GM18520 (cell line): Measurements from ENCODE around the gene POU1F1.
"Not testable (repeated sequence)": the region's sequence is repeated elsewhere in the genome, so short reads cannot be mapped to it uniquely, and the experiment has no call there.

Experiments used
- ATAC-seq: cut with Tn5 transposase; IDR thresholded peaks from one replicate; pipeline ENCODE4 v1.9.1; 2021; ENCODE audit not compliant: unreplicated experiment

The POU1F1 gene, protein sequence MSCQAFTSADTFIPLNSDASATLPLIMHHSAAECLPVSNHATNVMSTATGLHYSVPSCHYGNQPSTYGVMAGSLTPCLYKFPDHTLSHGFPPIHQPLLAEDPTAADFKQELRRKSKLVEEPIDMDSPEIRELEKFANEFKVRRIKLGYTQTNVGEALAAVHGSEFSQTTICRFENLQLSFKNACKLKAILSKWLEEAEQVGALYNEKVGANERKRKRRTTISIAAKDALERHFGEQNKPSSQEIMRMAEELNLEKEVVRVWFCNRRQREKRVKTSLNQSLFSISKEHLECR

DNA sequence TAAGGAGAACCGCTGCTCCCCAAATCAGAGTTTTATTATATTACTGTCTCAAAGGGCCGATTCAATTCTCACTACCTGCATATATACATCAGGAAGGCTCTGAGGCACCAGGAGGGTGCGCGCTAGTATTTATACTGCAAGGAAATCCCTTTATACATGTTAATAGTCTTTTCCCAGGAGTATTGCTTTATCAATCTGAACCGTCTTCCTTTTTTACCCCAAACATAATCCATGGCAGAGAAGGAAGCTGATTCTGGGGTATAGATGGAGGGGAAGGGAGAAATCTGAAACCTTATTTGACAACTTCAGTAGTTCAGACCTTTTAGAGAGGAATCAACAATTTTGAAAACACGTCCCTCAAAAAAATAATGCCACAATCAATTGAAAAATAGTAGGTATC is at the start of gene POU1F1:
Gene POU1F1, minus strand, starts transcription at position 101 of the 400 bp plus-strand sequence. CDS start 122 bp downstream, outside the sequence.
- ATAC-seq = no peak

DNA sequence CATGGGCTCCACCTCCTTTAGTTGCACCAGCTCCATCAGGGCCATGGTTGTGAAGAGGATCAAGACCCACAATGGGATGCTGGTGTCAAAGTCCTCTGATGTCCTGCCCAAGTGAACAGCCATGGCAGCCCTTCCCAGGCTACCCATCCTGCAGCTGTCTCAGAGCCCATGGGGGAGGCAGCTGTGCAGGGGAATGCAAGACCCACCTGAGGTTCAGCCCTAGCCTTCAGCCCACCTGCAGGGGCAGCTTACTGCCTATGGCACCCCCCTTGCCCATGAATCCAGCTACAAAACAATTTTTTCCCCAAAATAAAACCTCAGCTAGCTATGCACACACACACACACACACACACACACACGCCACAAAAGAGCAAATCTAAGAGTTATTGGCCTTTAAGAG is 48.2 kb upstream of the POU1F1 start:
- no peak for ATAC-seq

DNA sequence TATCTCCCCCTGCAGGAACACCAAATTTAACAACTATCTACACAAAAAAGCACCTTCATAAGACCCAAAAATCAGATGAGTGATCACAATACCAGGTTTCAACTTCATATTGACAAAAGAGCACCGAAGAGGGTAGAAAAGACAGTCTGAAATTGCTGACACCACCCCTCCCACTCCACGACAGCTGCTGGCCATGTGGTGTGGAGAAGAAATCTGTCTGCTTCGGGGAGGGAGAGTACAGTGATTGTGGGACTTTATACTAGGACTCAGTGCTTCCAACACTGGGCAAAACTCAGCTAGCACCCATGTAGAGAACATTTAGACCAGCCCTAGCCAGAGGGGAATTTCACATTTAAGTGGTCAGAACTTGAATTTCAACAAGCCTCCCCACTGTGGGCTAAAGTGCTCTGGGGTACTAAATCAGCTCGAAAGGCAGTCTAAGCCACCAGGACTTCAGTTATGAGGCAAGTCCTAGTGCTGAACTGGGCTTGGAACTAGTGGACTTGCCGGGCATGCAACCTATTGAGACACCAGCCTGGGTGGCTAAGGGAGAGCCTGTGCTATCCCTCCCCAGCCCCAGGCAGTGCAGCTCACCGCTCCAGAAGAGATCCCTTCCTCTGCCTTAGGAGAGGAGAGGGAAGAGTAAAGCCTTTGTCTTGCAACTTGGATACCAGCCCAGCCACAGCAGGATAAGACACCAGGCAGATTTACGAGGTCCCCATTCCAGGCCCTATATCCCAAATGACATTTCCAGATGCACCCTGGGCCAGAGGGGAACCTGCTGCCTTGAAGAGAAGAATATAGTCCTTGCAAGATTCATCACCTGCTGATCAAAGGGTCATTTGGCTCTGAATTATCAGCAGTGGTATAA is 44.6 kb upstream of the POU1F1 start:
- no peak for ATAC-seq

DNA sequence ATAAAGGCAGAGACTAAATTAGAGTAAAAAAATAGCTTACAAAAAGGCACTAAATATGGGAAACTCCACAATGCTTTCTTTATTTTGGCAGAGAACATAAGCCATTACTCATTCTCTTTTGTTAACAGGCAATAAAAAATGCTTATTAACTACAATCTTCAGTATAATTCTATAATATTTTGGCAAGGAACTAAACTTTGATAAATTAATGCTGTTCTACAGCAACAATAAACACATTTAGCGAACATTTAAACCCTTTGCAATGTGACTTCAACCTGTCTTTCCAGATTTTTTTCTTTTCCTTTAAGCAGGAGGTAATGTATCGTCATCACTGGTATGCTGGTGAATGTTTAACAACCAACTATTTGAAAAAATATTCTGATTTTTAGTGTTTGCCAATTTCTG is 42.2 kb upstream of the POU1F1 start:
- ATAC-seq = no peak

DNA sequence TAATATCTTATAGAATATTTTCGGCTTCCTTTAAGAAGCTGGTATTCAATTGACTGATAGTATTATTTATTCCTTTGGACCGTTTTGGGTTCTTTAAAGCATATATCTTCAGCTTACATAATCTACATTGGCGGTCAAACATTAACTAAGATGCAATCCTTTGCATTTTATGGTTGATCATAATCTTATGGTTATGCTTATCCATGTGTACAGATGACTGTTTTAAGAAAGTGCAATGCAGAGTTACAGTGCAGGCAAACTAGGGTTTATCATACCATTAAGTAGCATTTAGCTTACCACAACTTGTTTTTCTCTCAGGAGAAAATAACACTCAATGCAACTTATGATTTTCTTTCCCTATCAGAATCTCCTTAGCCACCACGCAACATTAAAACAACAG is 41.4 kb upstream of the POU1F1 start:
- no peak for ATAC-seq

DNA sequence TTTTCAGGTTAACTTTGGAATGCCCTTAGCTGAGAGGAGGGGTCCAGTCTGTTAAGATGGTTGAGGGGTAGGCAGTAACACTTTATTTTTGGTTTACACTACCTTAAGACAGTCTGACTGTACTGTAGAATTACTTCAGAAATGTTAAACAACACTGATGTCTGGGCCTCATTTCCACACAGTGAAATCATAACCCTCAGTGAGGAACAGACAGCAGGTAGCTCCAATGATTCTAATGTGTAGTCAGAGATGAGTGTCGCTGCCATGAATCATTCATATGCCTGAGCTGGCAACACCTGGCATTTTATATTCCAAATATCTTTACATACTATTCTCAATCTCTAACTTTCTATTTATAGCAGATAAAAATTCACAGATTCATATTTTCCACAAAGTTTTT is 37.3 kb upstream of the POU1F1 start:
- ATAC-seq = no peak

DNA sequence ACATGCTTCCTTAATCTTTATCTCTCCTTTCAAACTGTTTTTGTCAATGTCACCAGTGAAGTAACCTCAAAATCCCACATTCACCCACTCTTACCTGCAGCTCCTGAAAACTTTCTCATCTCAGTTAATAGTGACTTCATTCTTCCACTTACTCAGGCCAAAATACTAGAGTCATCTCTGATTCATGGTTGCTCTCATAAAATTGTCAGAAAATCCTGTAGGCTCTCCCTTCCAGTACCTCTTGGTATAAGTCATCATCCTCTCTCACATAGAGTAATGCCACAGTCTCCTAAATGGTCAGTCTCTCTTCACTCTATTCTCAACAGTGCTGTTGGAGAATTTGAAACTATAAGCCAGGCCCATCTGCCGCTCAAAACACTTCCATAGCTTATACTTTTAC is 34.9 kb upstream of the POU1F1 start:
- no peak for ATAC-seq

DNA sequence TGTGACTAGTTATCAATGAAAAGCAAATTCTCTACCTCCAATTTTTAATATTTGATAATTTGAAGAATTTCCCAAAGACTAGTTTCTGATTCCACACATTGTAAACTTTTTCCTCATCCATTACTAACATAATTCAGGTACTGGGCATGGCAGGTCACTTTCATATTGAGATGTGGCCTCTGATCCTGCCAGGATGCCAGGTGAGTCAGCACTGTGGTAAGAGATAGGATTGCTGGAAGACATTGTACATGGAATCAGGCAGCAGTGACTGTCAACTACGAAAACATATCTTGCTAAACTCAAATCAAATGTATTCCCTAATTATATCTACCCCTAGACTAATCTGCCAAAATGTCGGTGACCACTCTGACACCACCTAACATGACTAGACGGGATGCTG is 33.2 kb upstream of the POU1F1 start:
- no peak for ATAC-seq

DNA sequence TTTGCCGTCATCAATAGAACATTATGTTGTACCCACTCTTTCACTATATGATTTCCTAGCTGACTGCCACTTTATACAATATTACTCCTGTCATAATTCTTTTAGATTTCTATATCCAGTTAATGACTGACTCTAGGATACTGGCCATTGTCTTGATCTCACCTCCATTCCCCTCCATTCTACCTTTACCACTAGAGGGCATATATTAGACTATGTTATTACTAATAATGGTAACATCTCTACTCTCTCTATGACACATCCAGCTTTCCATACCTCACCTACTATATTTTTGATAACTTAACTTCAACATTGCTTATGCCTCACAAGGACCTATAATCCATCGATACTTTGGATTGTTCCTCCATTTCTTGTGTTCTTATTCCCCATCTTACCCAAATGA is 31.4 kb upstream of the POU1F1 start:
- peak; percentile 68 for ATAC-seq

DNA sequence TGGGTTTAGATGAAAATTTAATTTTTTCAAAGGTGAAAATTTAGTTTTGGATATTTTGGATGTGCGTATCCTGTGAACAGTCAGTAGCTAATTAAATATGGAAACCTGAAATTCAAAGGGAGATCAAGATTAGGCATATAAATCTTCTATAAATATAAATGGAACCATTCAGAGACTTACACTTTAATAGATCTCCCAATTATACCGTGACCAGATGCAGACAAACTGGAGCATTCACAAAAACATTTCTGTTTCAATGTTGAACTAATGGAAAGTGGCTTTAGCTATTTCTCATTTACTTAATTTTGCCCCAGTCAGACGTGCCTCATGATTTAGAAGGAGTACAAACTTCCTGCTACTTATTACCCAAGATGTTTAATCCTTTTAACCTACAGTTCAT is 29.1 kb upstream of the POU1F1 start:
- no peak for ATAC-seq

DNA sequence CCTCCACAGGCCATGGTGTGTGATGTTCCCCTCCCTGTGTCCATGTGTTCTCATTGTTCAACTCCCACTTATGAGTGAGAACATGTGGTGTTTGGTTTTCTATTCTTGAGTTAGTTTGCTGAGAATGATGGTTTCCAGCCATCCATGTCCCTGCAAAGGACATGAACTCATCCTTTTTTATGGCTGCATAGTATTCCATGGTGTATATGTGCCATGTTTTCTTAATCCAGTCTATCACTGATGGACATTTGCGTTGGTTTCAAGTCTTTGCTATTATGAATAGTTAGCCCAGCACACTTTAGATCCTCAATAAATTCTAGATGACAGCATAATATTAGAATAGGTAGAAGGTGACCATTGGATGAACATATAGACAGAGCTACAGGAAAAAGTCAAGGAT is 28.6 kb upstream of the POU1F1 start:
- not testable (repeated sequence) for ATAC-seq

DNA sequence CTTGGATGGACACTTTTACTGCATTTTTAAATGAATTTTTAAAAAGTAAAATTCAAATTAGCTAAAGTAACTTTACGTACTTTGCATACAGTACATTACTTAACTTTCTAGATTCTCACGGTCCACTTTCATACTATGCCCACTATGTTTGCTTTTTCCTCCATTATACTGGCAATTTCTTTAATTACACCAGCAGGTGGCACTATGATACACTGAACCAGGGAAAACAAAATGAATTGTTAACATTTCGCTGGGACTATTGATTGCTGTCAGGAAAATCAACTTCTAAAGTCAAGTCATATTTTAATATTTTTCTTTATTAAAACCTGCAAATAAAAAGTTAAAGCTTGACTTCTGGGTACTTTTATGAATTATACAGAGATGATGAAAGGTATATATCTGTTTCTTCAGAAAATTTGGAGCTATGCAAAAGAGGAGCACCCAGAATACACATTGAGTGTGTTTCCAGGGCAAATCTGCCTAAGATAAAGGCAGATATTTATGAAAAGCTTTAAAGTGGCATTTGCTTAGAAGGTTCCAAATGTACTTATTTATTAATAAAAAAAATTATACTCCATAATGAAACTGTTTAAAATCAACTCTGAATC is 21.8 kb upstream of the POU1F1 start:
- peak; percentile 50 for ATAC-seq

DNA sequence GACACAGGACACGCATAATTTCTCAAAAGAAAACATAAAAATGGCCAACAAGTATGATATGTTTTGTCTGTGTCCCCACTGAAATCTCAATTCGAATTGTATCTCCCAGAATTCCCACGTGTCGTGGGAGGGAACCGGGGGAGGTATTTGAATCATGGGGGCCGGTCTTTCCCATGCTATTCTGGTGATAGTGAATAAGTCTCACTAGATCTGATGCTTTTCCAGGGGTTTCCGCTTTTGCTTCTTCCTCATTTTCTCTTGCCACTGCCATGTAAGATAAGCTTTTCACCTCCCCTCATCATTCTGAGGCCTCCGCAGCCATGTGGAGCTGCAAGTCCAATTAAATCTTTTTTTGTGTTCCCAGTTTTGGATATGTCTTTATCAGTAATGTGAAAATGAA is 12.1 kb upstream of the POU1F1 start:
- ATAC-seq = no peak

DNA sequence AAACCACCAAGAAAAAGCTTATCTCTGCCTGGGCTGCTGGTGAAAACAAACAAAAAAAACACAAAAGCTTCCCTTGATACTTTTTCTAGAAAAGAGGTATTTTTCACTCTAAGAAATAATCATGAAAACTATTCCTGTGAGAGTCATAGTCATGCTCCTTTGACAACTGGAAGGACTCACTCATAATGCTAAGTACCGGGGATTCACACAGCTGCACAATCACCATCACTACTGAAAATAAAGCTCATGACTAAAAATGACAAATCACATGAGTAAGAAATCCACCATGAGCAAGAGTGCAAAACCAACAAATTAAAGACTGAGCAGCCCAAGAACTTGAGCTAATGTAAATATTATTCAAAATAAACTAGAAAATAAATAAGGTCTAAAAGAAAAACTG is 10.6 kb upstream of the POU1F1 start:
- peak; percentile 72 for ATAC-seq

DNA sequence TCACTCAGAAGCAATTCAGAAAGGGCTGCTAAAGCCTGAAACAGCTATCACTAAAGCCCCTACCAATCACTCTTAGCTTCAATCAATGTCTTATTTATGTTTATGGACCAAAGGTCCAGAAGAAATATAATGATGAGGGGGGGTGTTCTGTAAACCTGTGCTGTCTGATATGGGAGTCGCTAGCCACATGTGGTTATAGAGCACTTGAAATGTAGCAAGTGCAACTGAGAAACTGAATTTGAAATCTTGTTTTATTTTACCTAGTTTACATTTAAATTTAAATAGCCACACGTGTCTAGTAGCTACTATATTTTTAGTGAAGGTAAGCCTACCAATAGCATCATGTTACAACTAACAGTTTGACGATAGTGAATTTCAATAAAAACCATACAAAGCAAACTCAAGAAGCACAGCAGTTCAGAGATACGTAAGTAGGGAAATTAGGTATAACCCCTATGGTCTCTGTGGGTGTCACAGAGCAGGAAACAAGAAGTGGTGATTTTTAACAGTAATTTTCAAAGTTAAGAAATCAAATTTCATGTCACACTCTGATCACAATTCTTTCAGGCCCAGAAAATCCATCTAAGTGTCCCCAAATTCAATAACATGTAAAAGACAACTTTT is 3.6 kb downstream of the POU1F1 start:
- peak; percentile 97 for ATAC-seq

DNA sequence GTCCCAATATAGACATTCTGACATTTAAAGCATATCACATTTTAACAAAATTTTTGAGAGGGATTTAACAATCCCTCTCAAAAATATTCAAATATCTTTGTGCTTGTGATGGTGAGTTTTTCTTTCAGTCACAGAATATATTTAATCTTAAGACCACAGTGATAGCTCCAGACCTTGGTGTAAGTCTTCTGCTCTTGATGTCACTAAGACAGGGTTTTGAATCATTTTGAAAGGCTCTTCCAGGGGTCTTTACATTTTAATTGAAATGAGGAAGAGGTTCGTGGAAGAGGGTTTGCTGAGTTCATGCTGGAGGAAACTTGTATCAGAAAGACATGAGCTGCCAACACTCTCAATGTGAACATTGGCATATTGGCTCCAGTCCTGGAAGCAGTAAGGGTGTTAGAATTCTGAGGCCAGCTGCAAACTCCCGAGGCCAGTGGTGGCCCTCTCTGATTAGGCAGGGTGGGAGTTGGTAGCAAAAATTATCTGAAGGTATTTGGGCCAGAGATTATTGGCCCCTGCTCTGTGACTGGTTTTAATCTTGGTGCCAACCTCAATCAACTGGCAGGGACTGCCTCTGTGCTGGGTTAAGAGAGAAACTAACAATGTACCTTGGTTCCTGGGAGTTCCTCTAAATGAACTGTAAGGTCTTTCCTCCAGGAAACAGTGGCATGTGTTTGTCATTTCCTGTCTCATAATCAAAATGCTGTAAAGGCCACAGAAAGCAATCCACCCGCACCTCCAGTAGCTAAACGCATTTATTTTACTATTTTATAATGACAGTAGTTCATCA is 5.3 kb downstream of the POU1F1 start:
- ATAC-seq = no peak

DNA sequence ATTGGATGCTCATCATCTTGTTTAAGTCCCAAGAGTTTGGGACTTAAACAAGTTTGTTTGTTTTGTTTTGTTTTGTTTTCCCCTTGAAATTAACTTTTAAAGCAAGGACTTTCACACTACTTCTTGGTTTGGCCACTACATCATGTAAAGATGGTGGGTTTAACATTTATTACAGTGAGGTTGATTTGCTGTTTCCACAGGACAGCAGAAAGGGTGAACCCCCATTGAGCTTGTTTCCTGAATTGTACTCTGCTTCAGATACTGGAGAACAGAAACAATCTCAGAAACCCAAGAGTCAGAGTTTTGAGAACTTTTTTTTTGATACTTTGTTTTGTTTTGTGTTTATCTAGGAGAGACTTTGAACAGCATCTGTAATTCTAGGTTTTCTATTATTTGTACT is 6.7 kb downstream of the POU1F1 start:
- no peak for ATAC-seq

DNA sequence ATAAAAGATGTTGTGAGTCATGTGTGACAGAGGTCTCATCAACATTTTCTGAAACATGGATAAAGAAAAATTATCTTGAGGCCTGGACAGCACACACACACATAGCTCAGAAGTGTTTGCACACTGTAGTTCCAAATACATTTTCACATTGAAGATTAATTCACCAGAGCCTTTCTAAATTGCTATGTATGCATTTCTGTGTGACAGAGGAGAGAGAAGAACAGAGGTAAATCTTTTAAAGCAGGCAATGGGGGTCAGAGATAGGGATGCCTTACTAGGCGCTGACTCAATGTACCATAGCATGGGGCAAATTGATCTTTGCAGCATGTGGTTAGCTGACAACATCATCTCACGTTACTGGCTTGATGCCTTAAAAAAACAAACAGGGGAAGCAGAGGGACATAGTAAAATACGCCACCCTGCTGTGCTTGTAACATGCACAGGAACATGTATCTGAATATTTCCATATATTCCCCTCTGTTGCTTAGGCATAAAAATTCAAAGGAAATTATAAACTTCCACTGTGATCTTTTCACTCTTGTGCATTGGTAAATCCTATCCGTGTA is 7.7 kb downstream of the POU1F1 start:
- ATAC-seq = no peak

DNA sequence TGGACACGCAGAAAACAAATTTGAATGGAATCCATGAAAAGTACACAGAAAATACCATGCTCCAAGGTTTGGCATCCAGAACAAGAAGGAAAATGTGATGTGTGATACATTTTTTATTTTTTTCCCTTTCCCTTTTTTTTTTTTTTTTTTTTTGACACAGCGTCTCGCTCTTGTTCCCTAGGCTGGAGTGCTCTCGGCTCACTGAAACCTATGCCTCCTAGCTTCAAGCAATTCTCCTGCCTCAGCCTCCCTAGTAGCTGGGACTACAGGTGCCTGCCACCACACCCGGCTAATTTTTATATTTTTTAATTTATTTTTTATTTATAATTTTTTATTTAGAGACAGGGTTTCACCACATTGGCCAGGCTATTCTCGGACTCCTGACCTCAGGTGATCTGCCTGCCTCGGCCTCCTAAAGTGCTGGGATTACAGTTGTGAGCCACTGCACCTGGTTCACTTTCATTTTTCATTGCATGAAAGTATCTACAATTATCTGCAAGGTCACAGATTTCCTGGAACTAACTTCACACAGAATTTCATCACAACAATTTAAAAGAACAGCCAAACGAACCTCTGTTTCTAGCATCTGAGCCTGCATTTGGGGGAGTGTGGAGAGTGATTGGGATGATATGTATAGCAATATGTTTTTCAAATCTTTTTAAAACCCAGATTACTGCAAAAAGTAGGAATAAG is 8.3 kb downstream of the POU1F1 start:
- no peak for ATAC-seq

DNA sequence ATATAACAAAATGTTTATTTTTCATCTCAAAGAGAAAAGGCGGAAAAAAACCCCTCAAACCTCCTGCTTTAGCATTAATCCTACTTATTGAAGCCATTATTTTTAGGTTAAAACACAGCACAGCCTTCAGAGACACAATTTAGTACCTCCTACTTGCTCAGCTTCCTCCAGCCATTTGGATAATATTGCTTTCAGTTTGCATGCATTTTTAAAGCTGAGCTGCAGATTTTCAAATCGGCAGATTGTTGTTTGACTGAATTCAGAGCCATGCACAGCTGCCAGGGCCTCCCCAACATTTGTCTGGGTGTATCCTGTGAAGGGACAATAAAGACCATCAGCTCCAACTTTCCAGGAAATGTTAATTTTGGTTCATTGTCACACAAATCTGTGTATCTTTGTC is 14.5 kb downstream of the POU1F1 start:
- ATAC-seq = no peak
